MCF 10A (cell line): Measurements from ENCODE around the gene TMEM87A. TPM values are rescaled to one million over a fixed set of nuclear protein-coding genes. Genes with fewer than 3 reads are reported as not detected.

Experiments used
- BruUV-seq: library from RNA; stranded (reverse); fragments of 400-500 nt; replicated peaks from 2 replicates; lab custom pipeline; 2021; lab: Mats Ljungman, UMichigan
- CTCF ChIA-PET: fragments of 300-600 bp; sonication (Branson Sonifier 250); formaldehyde crosslinking; extraction: SDS; loops from one replicate; lab custom pipeline; 2021; ENCODE audit warnings: antibody characterized with exemption, inconsistent platforms; lab: Yijun Ruan, JAX
- POLR2A ChIA-PET: fragments of 300-600, 350-650 bp; sonication (Branson Sonifier 250); formaldehyde crosslinking; extraction: SDS; loops from one replicate; lab custom pipeline; 2020; ENCODE audit warnings: antibody characterized with exemption, inconsistent platforms; lab: Yijun Ruan, JAX
- DNase-seq: peaks from one replicate; pipeline ENCODE4 v3.0.0-alpha.2; 2018; ENCODE audit not compliant: unreplicated experiment
- H3K27ac Mint-ChIP-seq: one replicate; pipeline ENCODE4 v1.8.0; 2022; ENCODE audit warnings: mild to moderate bottlenecking, low read depth, mixed read lengths; ENCODE audit not compliant: unreplicated experiment
- H3K27me3 Mint-ChIP-seq: one replicate; pipeline ENCODE4 v1.8.0; 2022; ENCODE audit warnings: mixed read lengths; ENCODE audit not compliant: insufficient read depth, unreplicated experiment
- H3K36me3 Mint-ChIP-seq: one replicate; pipeline ENCODE4 v1.8.0; 2022; ENCODE audit warnings: mild to moderate bottlenecking, moderate library complexity, mixed read lengths; ENCODE audit not compliant: insufficient read depth, unreplicated experiment
- H3K4me1 Mint-ChIP-seq: one replicate; pipeline ENCODE4 v1.8.0; 2022; ENCODE audit warnings: mixed read lengths; ENCODE audit not compliant: insufficient read depth, unreplicated experiment
- H3K4me3 Mint-ChIP-seq: one replicate; pipeline ENCODE4 v1.8.0; 2022; ENCODE audit warnings: mild to moderate bottlenecking, moderate library complexity, mixed read lengths; ENCODE audit not compliant: unreplicated experiment
- H3K9me3 Mint-ChIP-seq: one replicate; pipeline ENCODE4 v1.8.0; 2022; ENCODE audit warnings: mixed read lengths; ENCODE audit not compliant: unreplicated experiment
- intact Hi-C: fragments of 100-400 bp; cut with micrococcal nuclease; formaldehyde crosslinking; loops from 2 replicates; pipeline ENCODE4 v1.14.1; 2022
- total RNA-seq: library from RNA; stranded (reverse); gene quantifications from 2 replicates; pipeline ENCODE4 v1.2.3, GENCODE V29; 2022
- TF ChIP-seq, protein P1 (sequence below): fragments of 200-600 bp; IDR thresholded peaks from one replicate; pipeline ENCODE4 v1.8.0; 2022; ENCODE audit warnings: antibody characterized with exemption, mild to moderate bottlenecking; ENCODE audit not compliant: unreplicated experiment

TMEM87A gene
- total RNA-seq, 1 experiment from 2014 or later = 51.3 TPM

DNA sequence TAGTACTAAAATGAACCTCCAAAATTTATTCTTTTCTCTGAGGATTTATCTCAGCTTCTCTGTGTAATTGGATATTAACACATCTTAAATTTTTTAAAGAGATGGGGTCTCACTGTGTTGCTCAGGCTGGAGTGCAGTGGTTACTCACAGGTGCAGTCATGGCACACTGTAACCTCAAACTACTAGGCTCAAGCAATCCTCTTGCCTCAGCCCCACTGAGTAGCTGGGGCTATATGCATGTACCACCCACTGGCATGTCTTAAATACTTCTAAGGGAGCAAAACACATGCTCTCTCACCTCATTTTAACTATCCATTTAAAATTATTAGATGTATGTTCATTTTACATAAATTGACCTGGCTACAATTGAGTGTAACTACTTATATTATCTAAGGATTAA is 11.3 kb upstream of the TMEM87A start:
- H3K4me3 Mint-ChIP-seq = no peak overlapping the region
- H3K27me3 Mint-ChIP-seq = no peaks in the 10 kb centered on the region
- POLR2A ChIA-PET = interaction anchor here (1.7 to 3.9 kb wide), 2 partner anchors 8 to 10 kb away, joined by 4 to 39 read pairs; partner anchors contain the start of genes GANC and TMEM87A
- H3K27ac Mint-ChIP-seq = no peak overlapping the region
- CTCF ChIA-PET = interaction anchor here (0.5 to 1.0 kb wide), 3 partner anchors 9 to 193 kb away, joined by 3 read pairs; no protein-coding TSS in a partner anchor
- DNase-seq = no peak
- H3K36me3 Mint-ChIP-seq = peaks cover 28% of the 10 kb centered on the region
- H3K4me1 Mint-ChIP-seq = peaks cover 11% of the 10 kb centered on the region
- no peaks in the 10 kb centered on the region for H3K9me3 Mint-ChIP-seq
- BruUV-seq = no TSS peak
- intact Hi-C loops = no loop called here
- TF ChIP-seq, protein P1, sequence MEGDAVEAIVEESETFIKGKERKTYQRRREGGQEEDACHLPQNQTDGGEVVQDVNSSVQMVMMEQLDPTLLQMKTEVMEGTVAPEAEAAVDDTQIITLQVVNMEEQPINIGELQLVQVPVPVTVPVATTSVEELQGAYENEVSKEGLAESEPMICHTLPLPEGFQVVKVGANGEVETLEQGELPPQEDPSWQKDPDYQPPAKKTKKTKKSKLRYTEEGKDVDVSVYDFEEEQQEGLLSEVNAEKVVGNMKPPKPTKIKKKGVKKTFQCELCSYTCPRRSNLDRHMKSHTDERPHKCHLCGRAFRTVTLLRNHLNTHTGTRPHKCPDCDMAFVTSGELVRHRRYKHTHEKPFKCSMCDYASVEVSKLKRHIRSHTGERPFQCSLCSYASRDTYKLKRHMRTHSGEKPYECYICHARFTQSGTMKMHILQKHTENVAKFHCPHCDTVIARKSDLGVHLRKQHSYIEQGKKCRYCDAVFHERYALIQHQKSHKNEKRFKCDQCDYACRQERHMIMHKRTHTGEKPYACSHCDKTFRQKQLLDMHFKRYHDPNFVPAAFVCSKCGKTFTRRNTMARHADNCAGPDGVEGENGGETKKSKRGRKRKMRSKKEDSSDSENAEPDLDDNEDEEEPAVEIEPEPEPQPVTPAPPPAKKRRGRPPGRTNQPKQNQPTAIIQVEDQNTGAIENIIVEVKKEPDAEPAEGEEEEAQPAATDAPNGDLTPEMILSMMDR = no peak

DNA sequence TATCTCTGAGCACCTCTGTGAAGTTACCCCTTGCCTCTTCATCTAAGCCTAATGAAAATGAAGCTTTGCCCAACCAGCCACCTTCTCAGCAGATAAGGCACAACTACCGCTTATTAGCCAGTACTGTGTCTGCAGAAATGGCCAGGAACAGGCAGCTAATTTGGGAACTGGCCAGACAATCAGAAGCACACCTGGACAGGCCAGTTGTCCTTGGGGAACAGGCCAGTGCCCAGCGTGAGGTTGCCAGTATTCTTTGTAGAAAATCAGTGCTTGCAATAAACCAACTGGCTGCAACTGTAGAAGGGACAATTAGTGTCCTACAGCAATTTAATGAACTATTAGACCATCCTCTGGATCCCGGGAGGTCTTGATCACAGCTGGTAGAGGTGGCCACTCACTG is 10.4 kb upstream of the TMEM87A start:
- no peak overlapping the region for H3K27ac Mint-ChIP-seq
- ChIA-PET CTCF (interaction anchor here (0.7 kb wide), 1 partner anchor 193 kb away, joined by 3 read pairs; no protein-coding TSS in a partner anchor), POLR2A (interaction anchor here (0.5 to 3.9 kb wide), 5 partner anchors 9 to 358 kb away, joined by 3 to 39 read pairs (median 3); partner anchors contain the start of genes GANC, TMEM87A and VPS39)
- no peak overlapping the region for H3K4me3 Mint-ChIP-seq
- H3K4me1 Mint-ChIP-seq = peaks cover 11% of the 10 kb centered on the region
- no peak for DNase-seq
- H3K27me3 Mint-ChIP-seq = no peaks in the 10 kb centered on the region
- peaks cover 31% of the 10 kb centered on the region for H3K36me3 Mint-ChIP-seq
- no peaks in the 10 kb centered on the region for H3K9me3 Mint-ChIP-seq
- TF ChIP-seq, protein P1 = no peak
- intact Hi-C loops = no loop called here
- BruUV-seq = no TSS peak

DNA sequence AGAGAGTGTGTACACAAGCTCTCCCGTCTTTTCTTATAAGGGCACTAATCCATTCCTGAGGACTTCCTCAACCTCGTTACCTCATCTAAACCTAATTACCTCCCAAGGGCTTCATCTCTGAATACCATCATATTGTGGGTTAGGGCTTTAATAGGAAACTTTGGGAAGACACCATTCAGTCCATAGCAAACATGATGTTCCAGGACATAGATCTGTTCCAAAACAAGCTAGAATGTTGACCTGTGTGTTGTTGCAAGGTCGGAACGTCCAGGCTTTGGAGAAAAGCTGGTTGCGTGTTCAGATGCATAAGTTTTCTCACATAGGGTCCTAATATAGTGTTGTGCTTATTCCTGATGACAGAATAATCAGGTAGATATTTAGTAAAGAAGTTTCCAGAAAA is 9.7 kb upstream of the TMEM87A start:
- Mint-ChIP-seq H3K9me3 (no peaks in the 10 kb centered on the region), H3K4me1 (peaks cover 11% of the 10 kb centered on the region), H3K36me3 (peaks cover 37% of the 10 kb centered on the region), H3K4me3 (no peak overlapping the region), H3K27ac (no peak overlapping the region), H3K27me3 (no peaks in the 10 kb centered on the region)
- ChIA-PET CTCF (no interaction called here), POLR2A (interaction anchor here (0.5 to 3.9 kb wide), 3 partner anchors 9 to 75 kb away, joined by 3 to 39 read pairs (median 4); partner anchors contain the start of genes GANC, TMEM87A and VPS39)
- intact Hi-C loops = no loop called here
- TF ChIP-seq, protein P1 = no peak
- BruUV-seq = no TSS peak
- DNase-seq = no peak

DNA sequence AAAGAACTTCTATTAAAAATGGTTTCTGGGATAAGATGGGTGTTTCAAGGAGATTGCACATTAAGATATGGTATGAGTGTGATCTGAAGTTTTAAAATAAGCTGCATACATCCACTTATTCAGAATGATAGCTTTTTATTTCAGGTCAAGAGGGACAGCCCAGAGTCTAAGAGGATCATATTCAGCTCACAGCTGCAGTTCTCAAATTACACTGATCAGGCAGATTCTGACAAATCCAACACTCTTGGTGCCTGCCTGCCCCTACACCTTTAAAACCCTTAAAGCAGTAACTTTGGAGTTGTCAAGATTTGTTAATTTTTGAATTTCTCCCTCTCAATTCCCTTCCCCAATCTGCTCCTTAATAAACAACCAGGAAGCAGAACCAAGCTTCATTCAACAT is 9.1 kb upstream of the TMEM87A start:
- no peak overlapping the region for H3K27ac Mint-ChIP-seq
- H3K9me3 Mint-ChIP-seq = no peaks in the 10 kb centered on the region
- TF ChIP-seq, protein P1 = no peak
- POLR2A ChIA-PET = interaction anchor here (1.4 to 3.9 kb wide), 2 partner anchors 8 to 9 kb away, joined by 5 to 39 read pairs; partner anchors contain the start of genes GANC and TMEM87A
- DNase-seq = no peak
- H3K36me3 Mint-ChIP-seq = peaks cover 31% of the 10 kb centered on the region
- CTCF ChIA-PET = no interaction called here
- intact Hi-C loops = no loop called here
- no peak overlapping the region for H3K4me3 Mint-ChIP-seq
- BruUV-seq = no TSS peak
- H3K27me3 Mint-ChIP-seq = no peaks in the 10 kb centered on the region
- peaks cover 11% of the 10 kb centered on the region for H3K4me1 Mint-ChIP-seq
